HG03442 (cell line): ENCODE measurements around the gene SP140L.
A peak's percentile ranks its signal among the peaks of the same experiment; 100 is the strongest.
"Not testable (repeated sequence)": the region's sequence is repeated elsewhere in the genome, so short reads cannot be mapped to it uniquely, and the experiment has no call there.

Source experiments
- ATAC-seq: cut with Tn5 transposase; IDR thresholded peaks from one replicate; pipeline ENCODE4 v1.9.1; 2021; ENCODE audit warnings: mild to moderate bottlenecking, moderate library complexity; ENCODE audit not compliant: unreplicated experiment

SP140L gene

DNA sequence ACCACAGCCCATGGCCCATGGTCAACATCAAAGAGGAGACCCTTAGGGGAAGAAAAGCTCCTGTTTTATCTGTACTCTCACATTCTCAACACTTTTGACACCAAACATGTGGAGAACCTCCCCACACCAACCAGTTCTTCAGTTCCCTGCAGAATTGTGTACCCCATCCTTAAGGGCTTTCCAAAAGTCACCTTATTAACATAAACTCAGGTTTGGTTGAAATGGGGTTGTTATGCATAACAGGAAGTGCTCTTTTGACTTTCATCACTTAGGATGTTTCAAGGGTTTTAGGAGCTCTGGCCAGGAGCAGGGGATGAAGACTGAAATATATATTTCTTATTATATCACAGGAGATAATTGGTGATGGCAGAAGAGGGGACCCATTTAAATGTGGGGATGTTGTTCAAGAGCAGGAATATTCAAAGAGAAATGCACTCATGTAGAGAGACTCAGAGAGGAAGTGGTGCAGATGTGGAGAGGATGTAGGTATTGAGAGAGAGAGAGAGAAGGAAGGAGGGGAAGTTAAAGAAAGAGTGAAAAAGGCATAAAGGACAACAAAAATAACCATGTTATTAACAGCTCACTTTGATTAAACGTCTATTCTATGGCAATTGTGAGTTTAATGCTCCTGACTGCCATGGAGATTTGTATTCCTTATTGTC, 35.2 kb downstream of the SP140L start:
- no peak for ATAC-seq

- no peak for ATAC-seq
Observed at GRCh38 chr2:230382108-230382507, 55.1 kb downstream of the SP140L start.

GRCh38 chr2:230383453-230383852, 56.5 kb downstream of the SP140L start:
- no peak for ATAC-seq

- ATAC-seq, result no peak
Observed at GRCh38 chr2:230384986-230385385, 58.0 kb downstream of the SP140L start.

- ATAC-seq, result no peak
Observed at GRCh38 chr2:230394301-230394700, 67.3 kb downstream of the SP140L start.

DNA sequence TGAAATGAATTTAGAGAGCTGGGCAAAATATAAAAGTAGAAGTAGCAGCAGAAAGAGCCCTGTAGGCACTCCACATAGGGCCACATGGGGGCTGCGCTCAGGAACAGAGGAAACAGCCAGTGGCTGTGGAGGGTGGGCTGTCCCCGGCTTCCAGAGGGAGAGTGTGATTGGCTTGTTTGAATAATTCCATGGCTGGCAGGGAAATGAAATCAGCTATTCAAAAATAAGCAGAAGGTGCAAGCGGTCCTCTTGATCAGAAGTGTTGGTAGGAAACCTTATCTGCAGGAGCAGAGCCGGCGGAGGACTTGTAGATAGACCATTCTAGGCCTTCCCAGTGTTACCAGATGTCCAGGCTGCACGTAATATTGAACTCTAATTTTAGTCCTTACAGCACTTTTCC, 71.7 kb downstream of the SP140L start:
- not testable (repeated sequence) for ATAC-seq

- ATAC-seq, result no peak
Observed at GRCh38 chr2:230400041-230400440, 73.0 kb downstream of the SP140L start.

DNA sequence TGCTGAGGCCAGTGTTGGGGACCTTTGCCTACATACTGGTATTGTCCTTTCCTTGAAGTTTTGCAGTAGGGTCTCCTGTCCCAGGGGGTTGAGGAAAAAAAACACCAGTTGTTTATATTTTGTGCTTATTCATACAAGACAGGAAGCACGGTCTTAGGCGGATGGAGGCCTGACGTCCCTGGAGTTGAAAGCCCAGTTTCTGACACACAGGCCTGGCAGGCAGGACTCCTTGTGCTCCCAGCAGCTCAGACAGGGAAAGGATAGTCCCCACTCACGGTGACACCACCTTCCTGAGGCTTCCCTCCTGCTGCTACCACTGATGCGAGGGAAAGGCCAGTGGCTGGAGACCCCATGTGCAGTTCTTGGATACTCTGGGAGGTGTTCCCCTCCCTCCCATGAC, 73.5 kb downstream of the SP140L start:
- no peak for ATAC-seq

- not testable (repeated sequence) for ATAC-seq
Observed at GRCh38 chr2:230401026-230401425, 74.0 kb downstream of the SP140L start.

GRCh38 chr2:230403746-230404145, 76.8 kb downstream of the SP140L start:
- ATAC-seq, result no peak

GRCh38 chr2:230405824-230406223, 78.8 kb downstream of the SP140L start:
- no peak for ATAC-seq

GRCh38 chr2:230408244-230408842, 81.3 kb downstream of the SP140L start:
- no peak for ATAC-seq

DNA sequence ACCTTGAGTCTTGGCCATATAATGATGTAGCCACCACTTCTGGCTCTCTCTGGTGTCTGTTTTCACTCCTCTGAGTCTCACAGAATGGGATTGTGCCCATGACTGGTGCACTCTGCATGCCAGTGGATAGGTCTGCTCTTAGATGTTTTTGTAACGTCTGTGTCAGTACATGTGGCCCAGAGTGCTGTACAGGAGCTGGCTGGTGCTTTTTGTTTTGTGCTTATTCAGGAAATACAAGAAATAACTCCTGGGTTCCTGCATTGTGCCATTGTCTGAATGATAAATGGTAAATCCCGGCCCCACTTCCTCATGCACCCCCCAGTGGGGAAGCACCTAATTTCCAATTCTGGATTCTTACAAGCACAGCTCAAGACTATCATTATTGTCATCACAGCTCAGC, 82.3 kb downstream of the SP140L start:
- ATAC-seq, result not testable (repeated sequence)

DNA sequence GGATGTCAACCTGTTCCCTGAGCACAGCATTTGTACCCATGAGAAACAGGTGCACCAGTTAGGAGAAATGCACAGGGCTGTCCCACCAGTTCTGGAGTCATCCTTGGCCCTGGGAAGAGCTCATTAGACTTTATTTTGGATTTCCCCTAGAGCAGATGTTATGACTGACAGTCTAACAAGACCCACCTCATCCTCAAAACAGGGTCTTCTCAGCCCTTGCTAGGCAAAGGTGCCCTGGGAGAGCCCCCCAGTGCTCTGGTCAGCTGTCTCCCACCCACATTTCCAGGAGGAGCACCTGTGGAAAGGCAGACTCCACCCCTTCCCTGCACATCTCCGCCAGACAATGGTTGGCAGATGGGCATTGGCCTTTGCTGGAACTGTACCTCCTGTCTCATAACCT, 83.3 kb downstream of the SP140L start:
- ATAC-seq, result no peak

DNA sequence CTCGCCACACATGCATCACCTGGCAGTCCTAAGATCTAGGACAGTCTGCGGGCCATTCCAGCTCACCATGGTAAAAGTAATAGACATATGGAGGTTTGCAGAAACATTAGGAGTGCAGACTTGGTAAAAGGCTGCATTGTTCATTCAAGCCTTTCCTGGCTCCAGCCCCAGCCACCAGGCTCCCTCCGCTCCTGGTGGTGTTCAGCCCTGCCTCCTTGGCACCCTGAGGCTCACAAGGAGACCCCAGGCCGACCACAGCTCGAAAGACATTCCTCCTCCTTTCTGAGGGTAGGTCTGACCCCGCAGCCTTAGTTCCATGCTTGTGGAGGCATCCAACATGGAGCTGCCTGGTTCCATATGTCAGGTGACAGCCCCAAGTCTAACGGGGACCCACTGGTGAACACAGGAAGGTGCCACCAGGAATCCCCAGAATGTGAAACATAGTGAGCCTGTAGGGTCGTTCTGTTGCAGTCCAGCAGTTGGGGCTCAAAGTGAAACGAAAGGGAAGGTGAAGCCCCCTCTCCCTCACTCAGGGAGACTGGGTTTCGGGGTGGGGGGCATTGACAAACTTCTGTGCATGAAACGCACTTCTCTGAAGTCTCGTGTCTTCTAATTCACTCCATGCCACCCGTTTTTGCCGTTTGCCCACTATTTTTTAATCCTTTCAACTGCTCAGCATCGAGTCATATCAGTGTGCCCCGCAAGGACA, 84.0 kb downstream of the SP140L start:
- ATAC-seq, result no peak

GRCh38 chr2:230411570-230412370, 84.8 kb downstream of the SP140L start:
- ATAC-seq, result peak; percentile 50

- no peak for ATAC-seq
Observed at GRCh38 chr2:230412371-230412711, 85.3 kb downstream of the SP140L start.

GRCh38 chr2:230412846-230413245, 85.9 kb downstream of the SP140L start:
- no peak for ATAC-seq

DNA sequence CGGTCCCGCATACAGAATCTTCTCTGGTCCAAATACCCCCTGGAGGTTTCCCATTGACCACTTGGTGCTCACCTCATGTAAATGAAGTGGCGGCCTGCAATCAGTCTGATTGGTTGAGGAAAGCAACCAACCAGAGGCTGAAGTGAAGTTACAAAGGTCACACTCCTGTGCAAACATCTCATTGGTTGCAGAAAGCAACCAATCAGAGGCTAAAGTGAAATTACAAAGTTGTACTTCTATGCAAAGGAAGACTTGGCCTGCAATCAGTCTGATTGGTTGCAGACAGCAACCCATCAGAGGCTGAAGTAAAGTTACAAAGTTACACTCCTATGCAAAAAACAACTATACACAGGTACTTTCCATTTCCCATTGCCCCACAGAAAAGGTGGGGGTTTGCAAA, 86.5 kb downstream of the SP140L start:
- no peak for ATAC-seq

- no peak for ATAC-seq
Observed at GRCh38 chr2:230414302-230414701, 87.3 kb downstream of the SP140L start.

DNA sequence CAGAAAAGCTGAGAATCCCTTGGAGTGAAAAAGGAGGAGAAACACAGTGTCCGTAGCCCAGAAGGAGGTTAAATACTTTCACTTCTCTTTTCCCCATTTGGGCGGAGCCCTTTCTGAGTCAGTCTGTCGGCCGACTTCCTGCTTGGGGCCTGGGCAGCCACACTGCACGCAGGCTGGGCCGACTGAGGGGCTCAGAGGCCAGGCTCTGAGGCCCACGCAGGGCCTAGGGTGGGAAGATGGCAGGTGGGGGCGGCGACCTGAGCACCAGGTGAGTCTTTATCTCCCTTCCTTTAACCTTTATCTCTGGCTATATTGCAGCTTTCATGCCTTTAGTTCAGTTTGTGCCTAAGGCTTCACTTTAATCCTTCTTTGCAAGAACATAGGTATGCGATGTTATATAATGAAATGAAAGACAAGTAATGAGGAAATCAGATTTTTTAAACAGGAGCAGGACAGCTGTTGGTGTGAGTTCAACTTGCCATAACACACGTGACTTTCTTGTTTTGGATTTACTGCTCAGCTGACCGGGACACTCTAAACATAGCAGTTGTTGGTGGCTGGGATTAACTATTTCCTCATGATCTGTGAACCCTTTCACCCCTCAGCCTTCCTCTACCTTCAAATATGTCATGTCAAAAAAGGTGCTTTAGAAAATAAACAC, 89.2 kb downstream of the SP140L start, which contains the start of gene SP100:
Gene SP100 (plus strand): TSS at position 141 of the 661 bp plus-strand sequence. CDS start 96 bp downstream, at position 237.
- peak; percentile 78 for ATAC-seq
